H9 (cell line): ENCODE data around the gene HSPA12A. TPM values are rescaled to one million over a fixed set of nuclear protein-coding genes. Genes with fewer than 3 reads are reported as not detected.

Source experiments
- DNase-seq: peaks from one replicate; pipeline ENCODE4 v3.0.0-alpha.2; 2017
- H2AFZ ChIP-seq: one replicate; pipeline ENCODE4 v1.6.1; 2013; ENCODE audit warnings: mild to moderate bottlenecking, low read length, control low read depth, moderate library complexity
- H2AK5ac ChIP-seq: 2 replicates; pipeline ENCODE4 v1.6.1; 2013; ENCODE audit warnings: low read length, control low read depth, mixed read lengths; ENCODE audit not compliant: insufficient read length
- H2BK120ac ChIP-seq: one replicate; pipeline ENCODE4 v1.6.1; 2013; ENCODE audit warnings: low read depth, mild to moderate bottlenecking, low read length, control low read depth, inconsistent platforms; ENCODE audit not compliant: poor library complexity, severe bottlenecking
- H2BK12ac ChIP-seq: 2 replicates; pipeline ENCODE4 v1.6.1; 2013; ENCODE audit warnings: low read length, control low read depth, mixed read lengths, low read depth; ENCODE audit not compliant: insufficient read length
- H2BK15ac ChIP-seq: 2 replicates; pipeline ENCODE4 v1.6.1; 2013; ENCODE audit warnings: low read depth, low read length, control low read depth
- H2BK20ac ChIP-seq: one replicate; pipeline ENCODE4 v1.6.1; 2013; ENCODE audit warnings: low read depth, mild to moderate bottlenecking, low read length, control low read depth, inconsistent platforms; ENCODE audit not compliant: poor library complexity, severe bottlenecking
- H2BK5ac ChIP-seq: 2 replicates; pipeline ENCODE4 v1.6.1; 2013; ENCODE audit warnings: low read length, control low read depth, mixed read lengths; ENCODE audit not compliant: insufficient read length
- H3K14ac ChIP-seq: 2 replicates; pipeline ENCODE4 v1.6.1; 2013; ENCODE audit warnings: low read length, control low read depth; ENCODE audit not compliant: insufficient read depth
- H3K18ac ChIP-seq: 2 replicates; pipeline ENCODE4 v1.6.1; 2013; ENCODE audit warnings: low read depth, mild to moderate bottlenecking, mixed read lengths, low read length, control low read depth; ENCODE audit not compliant: insufficient read length
- H3K23ac ChIP-seq: 2 replicates; pipeline ENCODE4 v1.6.1; 2013; ENCODE audit warnings: low read length, control low read depth, mixed read lengths, low read depth; ENCODE audit not compliant: insufficient read length
- H3K23me2 ChIP-seq: 2 replicates; pipeline ENCODE4 v1.6.1; 2013; ENCODE audit warnings: low read depth, mild to moderate bottlenecking, mixed read lengths, low read length, control low read depth; ENCODE audit not compliant: insufficient read length, poor library complexity, severe bottlenecking
- H3K27ac ChIP-seq: 2 replicates; pipeline ENCODE4 v1.5.1; 2013; ENCODE audit warnings: low read length, control low read depth, mixed read lengths, low read depth; ENCODE audit not compliant: insufficient read length
- H3K27me3 ChIP-seq: 2 replicates; pipeline ENCODE4 v1.6.1; 2013; ENCODE audit warnings: low read length, control low read depth, inconsistent platforms; ENCODE audit not compliant: insufficient read depth
- H3K4ac ChIP-seq: 2 replicates; pipeline ENCODE4 v1.6.1; 2013; ENCODE audit warnings: low read depth, mild to moderate bottlenecking, control low read depth, inconsistent platforms, low read length, moderate library complexity
- H3K4me1 ChIP-seq: 2 replicates; pipeline ENCODE4 v1.6.1; 2013; ENCODE audit warnings: low read length, control low read depth, inconsistent platforms; ENCODE audit not compliant: insufficient read depth
- H3K4me2 ChIP-seq: 2 replicates; pipeline ENCODE4 v1.6.1; 2013; ENCODE audit warnings: low read length, control low read depth, mixed read lengths; ENCODE audit not compliant: insufficient read length, insufficient read depth
- H3K56ac ChIP-seq: 2 replicates; pipeline ENCODE4 v1.6.1; 2013; ENCODE audit warnings: low read depth, mild to moderate bottlenecking, mixed read lengths, low read length, control low read depth; ENCODE audit not compliant: insufficient read length
- H3K79me1 ChIP-seq: 2 replicates; pipeline ENCODE4 v1.6.1; 2013; ENCODE audit warnings: low read depth, mild to moderate bottlenecking, moderate library complexity, low read length, control low read depth, inconsistent platforms; ENCODE audit not compliant: insufficient read depth, poor library complexity, severe bottlenecking
- H3K79me2 ChIP-seq: 2 replicates; pipeline ENCODE4 v1.6.1; 2013; ENCODE audit warnings: low read length, control low read depth, inconsistent platforms; ENCODE audit not compliant: insufficient read depth
- H3K9ac ChIP-seq: 2 replicates; pipeline ENCODE4 v1.6.1; 2013; ENCODE audit warnings: low read length, control low read depth, mixed read lengths; ENCODE audit not compliant: insufficient read length; ENCODE audit errors: extremely low read depth
- H3K9me3 ChIP-seq: one replicate; pipeline ENCODE4 v1.6.1; 2013; ENCODE audit warnings: low read depth, low read length, inconsistent platforms; ENCODE audit not compliant: control insufficient read depth
- H3T11ph ChIP-seq: one replicate; pipeline ENCODE4 v1.6.1; 2013; ENCODE audit warnings: mild to moderate bottlenecking, low read length, control low read depth, inconsistent platforms
- H4K20me1 ChIP-seq: one replicate; pipeline ENCODE4 v1.6.1; 2013; ENCODE audit not compliant: control insufficient read depth, insufficient read length, insufficient read depth
- H4K5ac ChIP-seq: 2 replicates; pipeline ENCODE4 v1.6.1; 2013; ENCODE audit warnings: low read depth, mild to moderate bottlenecking, mixed read lengths, low read length, control low read depth; ENCODE audit not compliant: insufficient read length
- H4K8ac ChIP-seq: replicated peaks from 2 replicates; pipeline ENCODE4 v1.6.1; 2013; ENCODE audit warnings: low read length, control low read depth, mixed read lengths, low read depth; ENCODE audit not compliant: insufficient read length
- H4K91ac ChIP-seq: 2 replicates; pipeline ENCODE4 v1.6.1; 2013; ENCODE audit warnings: low read depth, mild to moderate bottlenecking, moderate library complexity, mixed read lengths, low read length, control low read depth; ENCODE audit not compliant: insufficient read length
- H3K27ac Mint-ChIP-seq, 3 experiments: 2 replicates in 2 of 3; 3 replicates in 1 of 3; pipeline ENCODE4 v1.8.0; 2020 to 2021; ENCODE audit warnings: mixed read lengths in 3 of 3, mild to moderate bottlenecking in 1 of 3, moderate library complexity in 1 of 3
- H3K27me3 Mint-ChIP-seq: 2 replicates; pipeline ENCODE4 v1.8.0; 2021; ENCODE audit warnings: low read depth, mild to moderate bottlenecking, moderate library complexity, mixed read lengths
- H3K36me3 Mint-ChIP-seq, 3 experiments: 2 replicates in 2 of 3; 3 replicates in 1 of 3; pipeline ENCODE4 v1.8.0; 2020 to 2021; ENCODE audit warnings: low read depth in 3 of 3, mixed read lengths in 3 of 3; ENCODE audit not compliant: insufficient read depth in 1 of 3
- H3K4me1 Mint-ChIP-seq, 2 experiments: 2 replicates each; pipeline ENCODE4 v1.8.0; 2020; ENCODE audit warnings: mixed read lengths in 2 of 2
- H3K4me3 Mint-ChIP-seq, 2 experiments: 2 replicates in 1 of 2; 3 replicates in 1 of 2; pipeline ENCODE4 v1.8.0; 2020 to 2021; ENCODE audit warnings: mild to moderate bottlenecking in 2 of 2, mixed read lengths in 2 of 2, moderate library complexity in 1 of 2
- H3K9me3 Mint-ChIP-seq, 2 experiments: 2 replicates in 1 of 2; 3 replicates in 1 of 2; pipeline ENCODE4 v1.8.0; 2020; ENCODE audit warnings: mild to moderate bottlenecking in 2 of 2, mixed read lengths in 2 of 2, moderate library complexity in 1 of 2
- WGBS: extraction: QIAGEN DNeasy Blood & Tissue Kit; methylation state at CpG from one replicate; pipeline ENCODE4 v1.1.7; 2013; ENCODE audit warnings: missing lambda C conversion rate, low lambda C conversion rate, mixed read lengths; ENCODE audit not compliant: insufficient read length; ENCODE audit errors: extremely low coverage; 5-methylcytosine and 5-hydroxymethylcytosine counted together
- total RNA-seq: library from RNA; stranded (reverse); gene quantifications from 2 replicates; pipeline ENCODE4 v1.2.1, GENCODE V29; 2021
- TF ChIP-seq, protein P1 (sequence below): fragments of 200-600 bp; sonication (generic); conservative IDR thresholded peaks from 3 replicates; pipeline ENCODE4 v1.8.0; 2021; ENCODE audit warnings: antibody characterized with exemption, mild to moderate bottlenecking

The HSPA12A gene
- total RNA-seq, 1 experiment from 2014 or later: 3.2 TPM

DNA sequence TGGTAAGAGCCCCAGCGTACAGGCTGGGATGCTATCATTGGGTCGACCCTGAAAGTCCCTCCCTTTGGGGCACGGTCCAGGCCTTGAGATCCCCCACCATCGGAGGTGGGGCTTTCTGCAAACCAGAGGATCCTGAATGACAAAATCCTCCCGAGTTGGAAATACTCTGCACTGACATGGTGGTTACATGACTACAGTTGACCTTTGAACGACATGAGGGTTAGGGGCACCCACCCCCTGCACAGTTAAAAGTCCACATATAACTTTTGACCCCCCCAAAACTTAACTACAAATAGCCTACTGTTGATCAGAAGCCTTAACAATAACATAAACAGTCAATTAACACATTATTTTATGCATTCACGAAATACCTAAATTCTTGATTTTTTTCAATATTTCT, 13.1 kb downstream of the HSPA12A start:
- Mint-ChIP-seq H3K9me3 (no peaks in the 10 kb centered on the region), H3K36me3 (no peaks in the 10 kb centered on the region), H3K4me3 (no peak overlapping the region), H3K27me3 (peaks cover 3% of the 10 kb centered on the region; the same call in 1 of the 2 replicates), H3K27ac (no peak overlapping the region), H3K4me1 (peaks cover 0 to 4% of the 10 kb centered on the region in 2 experiments; a peak in 1 of 4 replicates)
- Histone ChIP-seq H4K8ac (no peak overlapping the region), H3K27me3 (no peaks in the 10 kb centered on the region), H2BK120ac (no peak overlapping the region), H3K9ac (no peak overlapping the region), H3K9me3 (no peaks in the 10 kb centered on the region), H4K5ac (no peak overlapping the region), H3K27ac (no peak overlapping the region), H3K79me2 (no peaks in the 10 kb centered on the region), H2BK5ac (no peak overlapping the region), H2AFZ (no peak overlapping the region), H2BK15ac (no peak overlapping the region), H3K23me2 (no peaks in the 10 kb centered on the region), H3K18ac (no peak overlapping the region), H3K4me1 (no peaks in the 10 kb centered on the region; the same call in 1 of the 2 replicates), H2BK12ac (no peak overlapping the region), H3K14ac (no peak overlapping the region), H2AK5ac (no peak overlapping the region), H3K79me1 (no peaks in the 10 kb centered on the region), H3K56ac (no peak overlapping the region), H3K4ac (no peak overlapping the region), H2BK20ac (no peak overlapping the region), H3K4me2 (no peak overlapping the region), H4K91ac (no peak overlapping the region), H3T11ph (no peak overlapping the region), H4K20me1 (no peaks in the 10 kb centered on the region), H3K23ac (no peak overlapping the region)
- no CpG with 5 or more reads among the region's 7 CpGs for WGBS
- DNase-seq: no peak
- TF ChIP-seq, protein P1, sequence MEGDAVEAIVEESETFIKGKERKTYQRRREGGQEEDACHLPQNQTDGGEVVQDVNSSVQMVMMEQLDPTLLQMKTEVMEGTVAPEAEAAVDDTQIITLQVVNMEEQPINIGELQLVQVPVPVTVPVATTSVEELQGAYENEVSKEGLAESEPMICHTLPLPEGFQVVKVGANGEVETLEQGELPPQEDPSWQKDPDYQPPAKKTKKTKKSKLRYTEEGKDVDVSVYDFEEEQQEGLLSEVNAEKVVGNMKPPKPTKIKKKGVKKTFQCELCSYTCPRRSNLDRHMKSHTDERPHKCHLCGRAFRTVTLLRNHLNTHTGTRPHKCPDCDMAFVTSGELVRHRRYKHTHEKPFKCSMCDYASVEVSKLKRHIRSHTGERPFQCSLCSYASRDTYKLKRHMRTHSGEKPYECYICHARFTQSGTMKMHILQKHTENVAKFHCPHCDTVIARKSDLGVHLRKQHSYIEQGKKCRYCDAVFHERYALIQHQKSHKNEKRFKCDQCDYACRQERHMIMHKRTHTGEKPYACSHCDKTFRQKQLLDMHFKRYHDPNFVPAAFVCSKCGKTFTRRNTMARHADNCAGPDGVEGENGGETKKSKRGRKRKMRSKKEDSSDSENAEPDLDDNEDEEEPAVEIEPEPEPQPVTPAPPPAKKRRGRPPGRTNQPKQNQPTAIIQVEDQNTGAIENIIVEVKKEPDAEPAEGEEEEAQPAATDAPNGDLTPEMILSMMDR: no peak
